ENCODE results near the gene LAIR2.
"Not testable (repeated sequence)": the region's sequence is repeated elsewhere in the genome, so short reads cannot be mapped to it uniquely, and the experiment has no call there.

LAIR2 gene

GRCh38 chr19:54493967-54494585, 8.6 kb upstream of the LAIR2 start:
- no peak for DNase-seq (ENCODE audit: low read depth in 2 of 2)

- not testable (repeated sequence) for DNase-seq (ENCODE audit: low read depth in 2 of 2)
These were observed 7.3 kb upstream of the LAIR2 start for GRCh38 chr19:54495284-54495683.

GRCh38 chr19:54497747-54498450, 4.7 kb upstream of the LAIR2 start:
- DNase-seq (ENCODE audit: low read depth in 2 of 2), result not testable (repeated sequence)

- not testable (repeated sequence) for DNase-seq (ENCODE audit: low read depth in 2 of 2)
These were observed 4.2 kb upstream of the LAIR2 start for GRCh38 chr19:54498451-54498772.

GRCh38 chr19:54505542-54505941, 2.9 kb downstream of the LAIR2 start:
- DNase-seq (ENCODE audit: low read depth in 2 of 2), result not testable (repeated sequence)

- DNase-seq (ENCODE audit: low read depth in 2 of 2), result no peak
These were observed 3.4 kb downstream of the LAIR2 start for GRCh38 chr19:54506079-54506478.

GRCh38 chr19:54507038-54507717, 4.5 kb downstream of the LAIR2 start:
- not testable (repeated sequence) for DNase-seq (ENCODE audit: low read depth in 2 of 2)

- no peak for DNase-seq (ENCODE audit: low read depth in 2 of 2)
These were observed 5.2 kb downstream of the LAIR2 start for GRCh38 chr19:54507824-54508223.

- DNase-seq (ENCODE audit: low read depth in 2 of 2), result not testable (repeated sequence)
These were observed 5.9 kb downstream of the LAIR2 start for GRCh38 chr19:54508487-54508886.

- not testable (repeated sequence) for DNase-seq (ENCODE audit: low read depth in 2 of 2)
These were observed 6.7 kb downstream of the LAIR2 start for GRCh38 chr19:54509200-54509940.

GRCh38 chr19:54515156-54515555, 12.5 kb downstream of the LAIR2 start:
- no peak for DNase-seq (ENCODE audit: low read depth in 2 of 2)

GRCh38 chr19:54517483-54517882, 14.9 kb downstream of the LAIR2 start:
- DNase-seq (ENCODE audit: low read depth in 2 of 2), result no peak

- DNase-seq (ENCODE audit: low read depth in 2 of 2), result no peak
These were observed 16.2 kb downstream of the LAIR2 start for GRCh38 chr19:54518844-54519243.

GRCh38 chr19:54521022-54521859, 18.6 kb downstream of the LAIR2 start:
- no peak for DNase-seq (ENCODE audit: low read depth in 2 of 2)

- no peak for DNase-seq (ENCODE audit: low read depth in 2 of 2)
These were observed 19.4 kb downstream of the LAIR2 start for GRCh38 chr19:54521860-54522513.

GRCh38 chr19:54523403-54523802, 20.8 kb downstream of the LAIR2 start:
- no peak for DNase-seq (ENCODE audit: low read depth in 2 of 2)

- DNase-seq (ENCODE audit: low read depth in 2 of 2), result no peak
These were observed 23.0 kb downstream of the LAIR2 start for GRCh38 chr19:54525636-54526035.

GRCh38 chr19:54526972-54527371, 24.3 kb downstream of the LAIR2 start:
- DNase-seq (ENCODE audit: low read depth in 2 of 2), result no peak

GRCh38 chr19:54530866-54531265, 28.2 kb downstream of the LAIR2 start:
- DNase-seq (ENCODE audit: low read depth in 2 of 2), result no peak

- no peak for DNase-seq (ENCODE audit: low read depth in 2 of 2)
These were observed 29.9 kb downstream of the LAIR2 start for GRCh38 chr19:54532528-54532927.

GRCh38 chr19:54533476-54533875, 30.8 kb downstream of the LAIR2 start:
- no peak for DNase-seq (ENCODE audit: low read depth in 2 of 2)

All from fibroblast of skin of left biceps (primary cell).